Sigmoid colon (tissue), 7 donors: ENCODE results near the gene GMDS. TPM values are rescaled to one million over a fixed set of nuclear protein-coding genes. Genes with fewer than 3 reads are reported as not detected.

Experiments used
- DNase-seq: peaks from one replicate; pipeline ENCODE4 v3.0.0-alpha.2; 2019
- H3K27ac ChIP-seq, 4 donors: fragments of 200-600 bp; sonication (generic); one replicate each; pipeline ENCODE4 v1.5.1; 2016 to 2019; ENCODE audit warnings: mild to moderate bottlenecking in 1 of 4
- H3K27me3 ChIP-seq, 3 donors: fragments of 200-600 bp; sonication (generic); one replicate each; pipeline ENCODE4 v1.5.1; 2019; ENCODE audit warnings: mild to moderate bottlenecking in 1 of 3
- H3K36me3 ChIP-seq, 4 donors: fragments of 200-600 bp; sonication (generic); one replicate each; pipeline ENCODE4 v1.5.1; 2016 to 2019
- H3K4me1 ChIP-seq, 4 donors: fragments of 200-600 bp; sonication (generic); one replicate each; pipeline ENCODE4 v1.5.1; 2017 to 2019
- H3K4me3 ChIP-seq, 4 donors: fragments of 200-600 bp; sonication (generic); one replicate each; pipeline ENCODE4 v1.5.1; 2017 to 2019; ENCODE audit warnings: mild to moderate bottlenecking in 2 of 4, moderate library complexity in 1 of 4
- H3K9me3 ChIP-seq, 4 donors: fragments of 200-600 bp in 3 of 4; sonication (generic) in 3 of 4; one replicate each; pipeline versions ENCODE4 v1.5.1 to v1.6.1; 2013 to 2019
- EP300 ChIP-seq, 4 donors: sonication (generic); formaldehyde crosslinking; IDR thresholded peaks; one replicate each; pipeline ENCODE4 v1.6.1; 2017; ENCODE audit warnings: antibody characterized with exemption in 4 of 4
- POLR2A ChIP-seq, 2 donors: fragments of 450-650 bp; IDR thresholded peaks; one replicate each; pipeline ENCODE4 v1.6.1; 2016; ENCODE audit warnings: antibody characterized with exemption in 2 of 2, mild to moderate bottlenecking in 2 of 2, moderate library complexity in 2 of 2
- POLR2AphosphoS5 ChIP-seq, 4 donors: sonication (generic); formaldehyde crosslinking; IDR thresholded peaks; one replicate each; pipeline ENCODE4 v1.6.1; 2017; ENCODE audit warnings: antibody characterized with exemption in 4 of 4
- WGBS, 2 donors: extraction: QIAGEN DNeasy Blood & Tissue Kit; methylation state at CpG; one replicate each; pipeline ENCODE4 v1.1.7; 2013; 5-methylcytosine and 5-hydroxymethylcytosine counted together
- intact Hi-C: fragments of 100-400 bp; cut with DNase I; formaldehyde crosslinking; loops from one replicate; pipeline ENCODE4 v1.15.1; 2023
- polyA plus RNA-seq, 3 donors: library from polyadenylated mRNA; stranded (reverse); fragments of 200-250 nt; gene quantifications; one replicate each; pipeline ENCODE4 v1.2.3, GENCODE V29; 2013
- total RNA-seq, 4 donors: library from RNA; depleted of rRNA; stranded (reverse); fragments of >200 nt; gene quantifications; one replicate each; pipeline ENCODE4 v1.1.0, GENCODE V29; 2016
- TF ChIP-seq, protein P1 (sequence below), 4 experiments: fragments of 450-650 bp in 3 of 4; fragments of 200-600 bp in 1 of 4; IDR thresholded peaks; one replicate each; pipeline ENCODE4 v1.5.1; 2016 to 2019; ENCODE audit warnings: antibody characterized with exemption in 4 of 4, mild to moderate bottlenecking in 3 of 4, moderate library complexity in 2 of 4
- donor health status: healthy with polysubstance abuse.
- donor health status: Bipolar disorder and iron deficiency.
- donor health status: healthy.

The GMDS gene
- total and polyA plus RNA-seq, 7 donors, result 3.1 to 173 (median 9.4) TPM

DNA sequence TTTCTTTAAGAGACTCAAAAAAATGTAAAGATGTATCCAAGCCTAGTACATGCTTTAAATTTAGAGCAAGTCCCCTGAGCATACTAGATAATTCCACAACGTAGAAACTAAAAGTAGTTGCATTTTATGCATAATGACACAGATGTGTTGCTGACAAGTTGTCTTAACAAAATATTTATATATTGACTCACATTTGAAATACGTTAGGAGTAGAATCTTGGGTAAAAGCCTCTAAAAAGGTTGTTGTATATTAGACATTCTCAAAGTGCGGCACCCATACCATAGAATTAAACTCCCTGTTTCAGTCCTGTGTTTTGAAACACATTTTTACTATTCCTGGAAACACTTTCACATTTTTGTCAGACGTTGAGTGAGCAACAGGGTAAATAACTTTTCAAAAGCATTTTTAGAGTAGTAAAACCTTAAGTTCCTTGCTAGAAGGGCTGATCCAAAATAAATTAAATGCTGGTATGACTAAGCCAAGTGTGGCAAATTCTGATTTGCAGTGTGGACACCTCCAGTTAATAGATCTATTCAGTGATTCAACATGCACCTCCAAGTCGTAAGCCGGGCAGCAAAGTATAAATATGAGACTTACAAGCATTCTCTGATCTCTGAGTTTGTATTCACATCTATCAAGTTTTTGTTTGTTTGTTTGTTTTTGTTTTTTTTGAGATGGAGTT lies 97.5 kb downstream of the GMDS start:
- no peak for DNase-seq
- Histone ChIP-seq H3K9me3 (no peaks in the 10 kb centered on the region), H3K27ac (no peak overlapping the region), H3K36me3 (no peaks in the 10 kb centered on the region), H3K27me3 (no peaks in the 10 kb centered on the region), H3K4me3 (no peak overlapping the region), H3K4me1 (no peaks in the 10 kb centered on the region)
- TF ChIP-seq POLR2AphosphoS5 (IDR thresholded peaks at IDR 0.05) (no peak), POLR2A (IDR thresholded peaks at IDR 0.05) (no peak), EP300 (IDR thresholded peaks at IDR 0.05) (no peak)
- TF ChIP-seq, protein P1, sequence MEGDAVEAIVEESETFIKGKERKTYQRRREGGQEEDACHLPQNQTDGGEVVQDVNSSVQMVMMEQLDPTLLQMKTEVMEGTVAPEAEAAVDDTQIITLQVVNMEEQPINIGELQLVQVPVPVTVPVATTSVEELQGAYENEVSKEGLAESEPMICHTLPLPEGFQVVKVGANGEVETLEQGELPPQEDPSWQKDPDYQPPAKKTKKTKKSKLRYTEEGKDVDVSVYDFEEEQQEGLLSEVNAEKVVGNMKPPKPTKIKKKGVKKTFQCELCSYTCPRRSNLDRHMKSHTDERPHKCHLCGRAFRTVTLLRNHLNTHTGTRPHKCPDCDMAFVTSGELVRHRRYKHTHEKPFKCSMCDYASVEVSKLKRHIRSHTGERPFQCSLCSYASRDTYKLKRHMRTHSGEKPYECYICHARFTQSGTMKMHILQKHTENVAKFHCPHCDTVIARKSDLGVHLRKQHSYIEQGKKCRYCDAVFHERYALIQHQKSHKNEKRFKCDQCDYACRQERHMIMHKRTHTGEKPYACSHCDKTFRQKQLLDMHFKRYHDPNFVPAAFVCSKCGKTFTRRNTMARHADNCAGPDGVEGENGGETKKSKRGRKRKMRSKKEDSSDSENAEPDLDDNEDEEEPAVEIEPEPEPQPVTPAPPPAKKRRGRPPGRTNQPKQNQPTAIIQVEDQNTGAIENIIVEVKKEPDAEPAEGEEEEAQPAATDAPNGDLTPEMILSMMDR (IDR thresholded peaks at IDR 0.05), result no peak
- WGBS, 2 donors, result 81 to 86% methylated on average over 6 of the region's 6 CpGs
- intact Hi-C loops, result no loop called here

DNA sequence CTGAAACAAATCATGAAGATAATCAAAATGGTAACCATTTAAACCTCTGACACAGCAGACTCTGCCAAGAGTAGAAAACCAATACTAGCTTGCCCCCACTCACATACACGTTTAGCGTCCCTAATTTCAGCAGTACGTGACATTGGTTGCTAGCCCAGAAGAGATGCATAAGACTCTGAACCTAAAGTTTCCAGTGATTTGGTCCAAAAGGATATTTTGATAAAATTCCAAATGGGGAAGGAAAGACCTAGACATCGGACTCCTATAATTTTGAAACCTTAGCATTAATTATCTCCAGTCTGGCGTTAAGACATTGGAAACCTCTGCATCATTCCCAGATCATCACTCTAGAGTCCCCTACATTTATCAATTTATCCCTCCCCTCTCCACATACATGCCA lies 98.1 kb downstream of the GMDS start:
- TF ChIP-seq EP300 (IDR thresholded peaks at IDR 0.05) (no peak), POLR2AphosphoS5 (IDR thresholded peaks at IDR 0.05) (no peak), POLR2A (IDR thresholded peaks at IDR 0.05) (no peak)
- TF ChIP-seq, protein P1 (IDR thresholded peaks at IDR 0.05), result no peak
- intact Hi-C loops, result no loop called here
- no peaks in the 10 kb centered on the region for H3K4me1 ChIP-seq
- H3K4me3 ChIP-seq, result no peak overlapping the region
- H3K27ac ChIP-seq, result no peak overlapping the region
- H3K9me3 ChIP-seq, result no peaks in the 10 kb centered on the region
- 95 to 97% methylated on average over 5 of the region's 5 CpGs for WGBS, 2 donors
- no peak for DNase-seq
- no peaks in the 10 kb centered on the region for H3K36me3 ChIP-seq
- H3K27me3 ChIP-seq, result no peaks in the 10 kb centered on the region

DNA sequence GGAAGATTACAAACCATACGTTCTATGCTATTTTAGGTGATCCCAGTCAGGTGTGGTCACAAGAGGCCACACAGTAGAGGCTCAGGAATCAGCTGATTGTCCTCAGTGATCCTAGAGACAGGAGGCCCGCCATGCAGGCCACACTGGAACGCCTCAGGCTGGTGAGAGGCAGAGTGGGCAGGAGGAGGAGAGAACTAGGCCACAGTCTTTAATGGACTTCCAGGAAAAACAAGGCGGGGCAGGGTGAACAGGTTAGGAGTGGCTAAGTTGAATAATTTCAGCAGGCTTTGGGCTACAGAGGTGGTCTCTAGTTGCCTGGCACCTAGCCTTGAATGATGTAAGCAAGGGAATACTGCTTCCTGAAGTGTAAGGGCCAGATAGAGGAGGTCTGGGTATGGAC lies 101.2 kb downstream of the GMDS start:
- H3K27me3 ChIP-seq, result no peaks in the 10 kb centered on the region
- intact Hi-C loops, result no loop called here
- no peak overlapping the region for H3K27ac ChIP-seq
- H3K36me3 ChIP-seq, result no peaks in the 10 kb centered on the region
- 73 to 85% methylated on average over 4 of the region's 4 CpGs for WGBS, 2 donors
- TF ChIP-seq EP300 (IDR thresholded peaks at IDR 0.05) (no peak), POLR2AphosphoS5 (IDR thresholded peaks at IDR 0.05) (no peak), POLR2A (IDR thresholded peaks at IDR 0.05) (no peak)
- TF ChIP-seq, protein P1 (IDR thresholded peaks at IDR 0.05), result no peak
- no peak overlapping the region for H3K4me3 ChIP-seq
- no peak for DNase-seq
- no peaks in the 10 kb centered on the region for H3K9me3 ChIP-seq
- no peaks in the 10 kb centered on the region for H3K4me1 ChIP-seq

DNA sequence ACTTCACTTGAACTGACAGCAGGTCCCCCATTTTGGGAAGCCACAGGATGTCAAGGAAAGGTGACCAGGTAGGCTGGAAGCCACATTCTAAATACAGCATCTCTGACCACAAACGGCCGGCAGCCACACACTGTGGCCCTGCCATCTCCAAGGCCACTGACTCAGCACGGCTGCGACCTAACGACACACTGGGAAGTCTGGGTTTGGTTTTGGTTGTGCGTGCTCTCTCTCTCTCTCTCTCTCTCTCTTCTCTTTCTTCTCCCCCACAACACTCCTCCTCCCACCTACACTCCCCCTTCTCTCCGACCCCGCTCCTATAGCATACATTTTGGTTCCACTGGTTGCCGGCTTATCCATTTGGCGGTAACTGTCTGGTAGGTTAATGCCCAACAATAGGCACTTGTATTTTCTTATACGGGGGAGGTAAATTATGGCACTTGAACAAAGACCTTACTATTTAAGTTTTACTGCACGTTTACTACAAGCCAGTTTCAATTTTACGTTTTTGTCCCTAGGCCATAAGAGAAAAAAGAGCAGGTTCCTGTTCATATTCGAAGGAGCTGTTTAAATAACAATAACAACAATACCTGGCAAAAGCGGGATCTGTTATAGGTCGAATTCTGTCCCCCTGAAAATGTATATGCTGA lies 103.6 kb downstream of the GMDS start:
- Histone ChIP-seq H3K27me3 (no peaks in the 10 kb centered on the region), H3K9me3 (no peaks in the 10 kb centered on the region), H3K4me1 (no peaks in the 10 kb centered on the region), H3K27ac (no peak overlapping the region), H3K4me3 (no peak overlapping the region), H3K36me3 (no peaks in the 10 kb centered on the region)
- intact Hi-C loops, result no loop called here
- 17 to 47% methylated on average over 16 of the region's 16 CpGs for WGBS, 2 donors
- no peak for DNase-seq
- TF ChIP-seq POLR2AphosphoS5 (IDR thresholded peaks at IDR 0.05) (no peak), POLR2A (IDR thresholded peaks at IDR 0.05) (no peak), EP300 (IDR thresholded peaks at IDR 0.05) (no peak)
- TF ChIP-seq, protein P1 (IDR thresholded peaks at IDR 0.05), result no peak
